Glomerular endothelial cell (primary cell): ENCODE results near the gene SYS1. TPM values are rescaled to one million over a fixed set of nuclear protein-coding genes. Genes with fewer than 3 reads are reported as not detected.

ENCODE experiments used
- DNase-seq: peaks from one replicate; pipeline ENCODE4 v3.0.0-alpha.2; 2011; ENCODE audit warnings: low read depth, low spot score; ENCODE audit errors: extremely low read depth
- total RNA-seq: library from RNA; depleted of rRNA; stranded (reverse); fragments of >200 nt; gene quantifications from 2 replicates; pipeline ENCODE4 v1.2.3, GENCODE V29; 2015

SYS1 gene
- total RNA-seq, 1 donor from 2014 or later = 31.1 TPM

- no peak for DNase-seq
Observed at GRCh38 chr20:45354423-45355208, 8.3 kb upstream of the SYS1 start.

DNA sequence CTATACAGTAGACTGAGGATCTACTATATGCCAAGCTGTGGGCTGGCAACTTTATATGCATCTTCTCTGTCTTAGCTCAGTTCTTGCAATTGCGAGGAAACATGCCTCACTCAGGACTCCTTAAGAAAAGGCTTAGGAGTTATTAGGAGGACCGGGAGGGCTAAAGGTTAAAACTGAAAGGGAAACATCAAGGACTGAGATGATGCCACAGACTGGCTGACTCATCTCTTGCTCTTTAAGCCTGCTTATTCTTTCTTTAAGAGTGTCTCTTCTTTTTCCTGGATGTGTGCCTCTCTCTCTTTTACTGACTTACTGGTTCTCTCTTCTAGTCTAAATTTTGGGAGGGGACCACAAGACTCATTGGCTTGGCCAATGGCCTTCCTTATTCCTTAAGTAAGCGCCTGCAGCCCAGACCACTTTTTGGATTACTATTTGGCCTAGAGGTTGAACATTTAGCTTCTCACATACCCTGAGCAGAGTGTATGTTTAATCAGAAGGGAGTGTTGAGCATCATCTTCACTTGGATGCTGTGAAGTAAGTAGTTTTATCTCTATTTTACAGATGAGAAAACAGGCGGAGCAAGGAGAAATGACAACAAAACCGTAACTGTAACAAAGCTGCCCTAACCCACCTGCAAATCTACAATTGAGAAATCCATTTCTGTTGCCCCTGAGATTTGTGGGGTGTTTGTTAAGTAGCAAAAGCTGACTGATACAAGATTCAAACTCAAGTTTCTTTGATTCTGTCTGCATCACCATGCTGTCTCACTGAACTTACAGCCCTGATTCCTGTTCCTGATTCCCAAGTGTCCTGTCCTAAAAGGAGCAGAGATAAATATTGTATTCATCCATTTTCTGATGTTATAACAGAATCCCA, 7.5 kb upstream of the SYS1 start:
- DNase-seq = no peak

GRCh38 chr20:45358282-45359068, 4.5 kb upstream of the SYS1 start:
- DNase-seq = peak; percentile 81

GRCh38 chr20:45359069-45359405, 3.9 kb upstream of the SYS1 start:
- DNase-seq = no peak

- no peak for DNase-seq
Observed at GRCh38 chr20:45359406-45360148, 3.4 kb upstream of the SYS1 start.

DNA sequence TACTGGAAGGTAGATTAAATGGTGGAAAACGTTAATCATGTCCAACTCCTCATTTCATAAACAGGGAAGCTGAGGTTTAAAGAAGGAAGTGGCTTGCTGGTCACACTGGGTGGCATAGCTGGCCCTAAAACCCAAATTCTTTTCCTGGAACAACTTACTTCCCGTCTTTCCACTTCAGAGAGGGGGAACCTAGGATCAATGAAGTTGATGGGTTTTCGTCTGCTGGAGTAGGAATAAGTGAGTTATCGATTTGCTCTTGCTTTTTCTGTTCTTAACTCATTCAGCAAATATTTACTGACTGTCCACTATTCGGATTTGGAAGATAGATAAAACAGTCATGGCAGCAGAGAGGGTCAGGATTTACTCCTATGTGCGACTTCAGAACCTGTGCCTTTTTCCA, 1.2 kb upstream of the SYS1 start:
- DNase-seq = no peak

GRCh38 chr20:45363611-45364492, 896 bp downstream of the SYS1 start:
- DNase-seq = no peak

GRCh38 chr20:45365444-45365970, 2.6 kb downstream of the SYS1 start:
- no peak for DNase-seq

- DNase-seq = no peak
Observed at GRCh38 chr20:45366192-45366591, 3.2 kb downstream of the SYS1 start.

DNA sequence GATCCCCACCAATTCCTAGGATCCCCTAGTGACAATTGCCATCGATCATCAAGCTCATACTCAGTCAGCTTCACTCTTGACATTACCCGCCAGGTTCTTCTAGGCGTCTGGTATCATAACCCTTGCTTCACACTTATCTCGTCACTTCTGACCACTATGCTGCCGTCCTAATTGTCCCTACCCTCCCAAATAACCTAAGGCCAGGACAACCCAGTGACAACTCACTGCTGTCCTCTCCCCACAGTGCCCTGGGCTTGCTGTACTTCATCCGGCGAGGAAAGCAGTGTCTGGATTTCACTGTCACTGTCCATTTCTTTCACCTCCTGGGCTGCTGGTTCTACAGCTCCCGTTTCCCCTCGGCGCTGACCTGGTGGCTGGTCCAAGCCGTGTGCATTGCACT, 3.7 kb downstream of the SYS1 start:
- DNase-seq = no peak

DNA sequence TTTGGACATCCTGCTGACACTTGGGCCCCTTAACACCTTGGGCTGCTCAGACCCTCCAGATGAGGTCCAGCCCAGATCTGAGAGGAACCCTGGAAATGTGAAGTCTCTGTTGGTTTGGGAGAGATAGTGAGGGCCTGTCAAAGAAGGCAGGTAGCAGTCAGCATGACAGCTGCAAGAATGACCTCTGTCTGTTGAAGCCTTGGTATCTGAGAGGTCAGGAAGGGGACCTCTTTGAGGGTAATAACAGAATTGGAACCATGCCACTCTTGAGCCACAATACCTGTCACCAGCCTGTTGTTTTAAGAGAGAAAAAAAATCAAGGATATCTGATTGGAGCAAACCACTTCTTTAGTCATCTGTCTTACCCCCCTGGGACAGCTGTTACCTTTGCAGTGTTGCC, 4.2 kb downstream of the SYS1 start:
- DNase-seq = no peak

- DNase-seq = no peak
Observed at GRCh38 chr20:45368221-45368980, 5.4 kb downstream of the SYS1 start.

DNA sequence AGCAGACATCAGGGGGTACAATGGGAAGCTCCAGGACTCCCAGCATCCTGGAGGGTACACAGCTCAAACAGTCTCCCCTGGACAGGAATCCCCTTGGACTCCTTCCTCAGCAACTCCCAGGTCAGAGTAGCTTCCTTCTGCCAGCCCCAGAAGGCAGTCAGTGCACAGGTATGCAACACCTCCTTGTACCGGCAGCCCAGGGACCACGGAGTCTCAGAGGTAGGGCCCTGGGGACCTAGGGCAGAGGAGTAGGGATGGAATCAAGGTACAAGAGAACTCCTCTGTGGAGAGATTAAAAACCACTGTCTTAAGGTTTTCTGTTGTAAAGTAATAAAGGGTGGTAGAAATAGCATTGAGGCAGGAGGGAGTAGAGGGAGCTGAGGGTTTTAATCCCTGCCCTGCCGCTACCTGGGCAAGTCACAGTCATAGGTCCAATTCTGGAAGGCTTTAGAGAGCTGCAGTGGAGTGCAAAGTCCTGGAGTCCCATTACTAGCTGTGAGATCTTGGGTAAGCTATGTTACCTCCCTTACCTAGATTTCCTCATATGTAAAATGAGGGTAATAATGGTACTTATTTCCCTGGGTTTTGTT, 7.7 kb downstream of the SYS1 start:
- no peak for DNase-seq

- DNase-seq = no peak
Observed at GRCh38 chr20:45372241-45372640, 9.3 kb downstream of the SYS1 start.

DNA sequence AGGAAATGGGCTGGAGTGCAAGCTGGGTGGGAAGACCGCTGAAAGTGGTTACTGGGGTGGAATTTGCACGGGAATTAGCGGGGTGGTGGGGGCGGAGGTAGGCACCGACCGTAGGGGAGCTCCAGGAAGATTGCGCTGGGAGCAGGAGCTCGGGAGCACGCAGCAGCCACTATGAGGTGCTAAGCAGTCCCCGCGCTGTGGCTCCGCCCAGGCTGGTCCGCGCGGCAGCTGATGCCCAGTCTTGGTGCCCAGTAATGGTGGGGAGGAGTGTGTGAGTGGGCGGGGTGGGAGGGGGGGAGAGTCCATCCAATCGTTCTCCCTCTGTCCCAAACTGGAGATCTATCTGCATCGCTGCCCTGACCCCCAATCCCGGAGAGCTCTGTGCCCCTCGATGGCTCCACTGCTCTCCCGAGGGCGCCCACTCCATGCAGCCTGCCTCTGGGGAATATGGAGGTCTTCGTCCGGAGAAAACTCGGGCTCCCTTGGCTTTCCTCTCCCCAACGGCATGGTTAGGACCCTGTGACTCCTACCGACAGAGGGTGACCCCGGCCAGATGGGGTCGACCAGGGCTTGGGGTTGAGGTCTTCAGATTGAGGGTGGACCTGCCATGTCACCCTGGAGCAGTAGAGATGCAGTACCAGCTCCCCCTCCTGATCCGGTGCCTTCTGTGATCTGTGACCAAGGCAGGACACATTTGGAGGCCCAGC, 9.8 kb downstream of the SYS1 start:
- DNase-seq = no peak

- no peak for DNase-seq
Observed at GRCh38 chr20:45373353-45374100, 10.6 kb downstream of the SYS1 start.

- no peak for DNase-seq
Observed at GRCh38 chr20:45374101-45374467, 11.1 kb downstream of the SYS1 start.
